ENCODE results near the gene NYAP1. TPM values are rescaled to one million over a fixed set of nuclear protein-coding genes. Genes with fewer than 3 reads are reported as not detected.
A peak's percentile ranks its signal among the peaks of the same experiment; 100 is the strongest.
"Not testable (repeated sequence)": the region's sequence is repeated elsewhere in the genome, so short reads cannot be mapped to it uniquely, and the experiment has no call there.

Gene NYAP1
- total RNA-seq, 1 donor from 2014 or later: 2.1 TPM

DNA sequence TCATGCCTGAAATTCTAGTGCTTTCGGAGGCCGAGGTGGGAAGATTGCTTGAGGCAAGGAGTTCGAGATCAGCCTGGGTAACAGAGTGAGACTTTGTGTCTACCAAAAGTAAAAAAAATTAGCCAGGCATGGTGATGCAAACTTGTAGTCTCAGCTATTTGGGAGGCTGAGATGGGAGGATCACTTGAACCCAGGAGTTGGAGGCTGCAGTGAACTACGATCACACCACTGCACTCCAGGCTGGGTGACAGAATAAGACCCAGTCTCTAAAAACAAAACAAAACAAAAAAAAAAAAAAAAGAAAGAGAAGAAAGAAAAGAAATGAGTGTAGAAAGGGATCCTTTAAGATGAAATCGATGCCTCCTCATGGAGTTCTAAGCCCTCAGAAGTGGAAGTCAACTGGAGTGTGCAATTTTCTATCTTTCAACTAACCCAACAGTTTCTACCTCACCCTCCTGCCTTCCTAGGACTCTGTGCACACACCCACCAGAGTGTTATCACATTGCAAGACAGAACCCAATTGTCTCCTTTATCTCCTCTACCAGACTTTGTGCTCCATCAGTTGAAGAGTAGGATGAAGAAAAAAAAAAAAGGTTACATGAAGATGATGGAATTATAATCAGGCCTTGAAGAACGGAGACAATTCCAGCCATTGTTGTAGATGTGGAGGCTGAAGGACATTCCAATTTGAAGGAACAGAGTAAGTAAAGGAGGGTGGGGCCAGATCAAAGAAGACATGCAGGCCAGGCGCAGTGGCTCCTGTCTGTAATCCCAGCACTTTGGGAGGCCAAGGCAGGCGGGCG is 26.9 kb downstream of the NYAP1 start:
- DNase-seq (ENCODE audit: low read depth in 2 of 2): no peak

DNA sequence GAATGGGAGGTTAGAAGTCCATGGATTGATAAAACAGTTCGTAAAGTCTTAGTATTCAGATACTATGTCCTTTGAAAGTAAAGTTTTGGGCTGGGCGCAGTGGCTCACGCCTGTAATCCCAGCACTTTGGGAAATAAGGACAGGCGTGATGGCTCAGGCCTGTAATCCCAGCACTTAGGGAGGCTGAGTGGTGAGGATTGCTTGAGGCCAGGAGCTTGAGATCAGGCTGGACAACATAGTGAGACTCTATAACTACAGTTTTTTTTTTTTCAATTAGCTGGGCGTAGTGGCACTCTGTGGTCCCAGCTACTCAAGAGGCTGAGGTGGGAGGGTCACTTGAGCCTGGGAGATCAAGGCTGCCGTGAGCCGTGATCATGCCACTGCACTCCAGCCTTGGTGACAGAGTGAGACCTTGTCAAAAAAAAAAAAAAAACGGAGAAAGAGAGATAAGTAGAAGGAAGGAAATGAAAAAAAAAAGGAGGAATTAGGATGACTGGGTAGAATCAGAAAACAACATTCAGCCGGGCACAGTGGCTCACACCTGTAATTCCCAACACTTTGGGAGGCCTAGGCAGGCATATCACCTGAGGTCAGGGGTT is 29.6 kb downstream of the NYAP1 start:
- no peak for DNase-seq (ENCODE audit: low read depth in 2 of 2)

DNA sequence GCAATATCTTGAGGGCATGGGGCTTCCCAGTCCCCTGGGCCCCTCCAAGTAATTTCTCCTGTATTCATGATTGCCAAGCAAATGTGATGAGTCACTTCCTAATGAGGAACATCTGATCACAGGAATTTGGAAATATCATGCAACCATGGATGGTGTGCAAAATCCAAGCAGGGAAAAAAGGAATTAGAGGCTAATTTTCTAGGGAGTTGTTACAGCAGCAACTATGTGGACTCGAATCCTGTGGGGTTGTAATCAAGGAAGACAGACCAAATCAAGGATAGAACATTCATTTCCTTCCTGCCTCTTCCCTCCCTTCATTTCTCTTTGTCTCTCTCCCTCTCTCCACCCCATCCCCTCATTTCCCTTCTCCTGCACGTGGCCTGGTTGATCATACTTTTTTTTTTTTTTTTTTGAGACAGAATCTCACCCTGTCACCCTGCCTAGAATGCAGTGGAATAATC is 31.4 kb downstream of the NYAP1 start:
- DNase-seq (ENCODE audit: low read depth in 2 of 2): peak; percentile 58 to 67

DNA sequence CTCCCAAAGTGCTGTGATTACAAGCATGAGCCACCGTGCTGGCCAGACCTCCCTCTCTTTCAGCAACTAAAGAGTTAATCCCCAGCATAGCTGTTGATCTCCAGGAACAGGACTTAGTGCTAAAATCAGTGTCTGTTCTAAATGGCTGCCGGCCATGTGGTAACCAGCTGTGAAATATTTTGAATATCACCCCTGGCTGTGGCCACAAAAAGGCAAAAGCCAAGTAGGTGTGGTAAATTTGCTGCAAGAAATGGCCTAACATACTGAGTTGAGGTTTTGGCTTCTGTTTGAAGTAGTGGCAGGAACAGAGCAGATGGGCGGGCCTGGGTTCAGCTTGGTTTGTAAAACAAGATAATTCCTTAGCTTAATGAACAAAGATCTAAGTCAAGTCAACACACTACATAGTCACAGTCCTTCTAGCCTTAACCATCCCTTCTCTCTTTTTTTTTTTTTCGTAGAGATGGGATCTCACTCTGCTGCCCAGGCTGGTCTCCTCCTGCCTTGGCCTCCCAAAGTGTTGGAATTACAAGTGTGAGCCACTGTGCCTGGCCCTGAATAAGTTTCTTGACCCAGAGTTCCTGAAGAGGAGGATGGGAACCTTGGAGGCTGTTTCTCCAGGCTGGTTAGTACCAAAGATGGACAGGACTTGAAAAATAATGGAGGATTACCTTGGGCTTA is 32.5 kb downstream of the NYAP1 start:
- no peak for DNase-seq (ENCODE audit: low read depth in 2 of 2)

DNA sequence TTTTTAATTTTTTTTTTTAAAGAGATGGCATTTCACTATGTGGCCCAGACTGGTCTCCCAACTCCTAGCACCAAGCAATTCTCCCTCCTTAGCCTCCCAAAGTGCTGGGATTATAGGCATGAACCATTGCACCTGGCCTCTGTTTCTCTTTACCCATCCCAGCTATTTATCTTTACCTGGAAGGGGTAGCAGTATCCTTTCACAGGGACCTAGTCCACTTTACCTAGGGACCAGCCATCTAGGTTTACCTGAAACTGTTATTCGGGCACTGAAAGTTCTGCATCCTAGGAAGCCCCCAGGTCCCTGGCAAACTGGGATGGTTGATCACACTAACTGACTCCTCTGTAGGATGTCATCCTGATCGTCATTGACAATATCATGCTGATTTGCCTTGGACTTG is 33.6 kb downstream of the NYAP1 start:
- DNase-seq (ENCODE audit: low read depth in 2 of 2): no peak

DNA sequence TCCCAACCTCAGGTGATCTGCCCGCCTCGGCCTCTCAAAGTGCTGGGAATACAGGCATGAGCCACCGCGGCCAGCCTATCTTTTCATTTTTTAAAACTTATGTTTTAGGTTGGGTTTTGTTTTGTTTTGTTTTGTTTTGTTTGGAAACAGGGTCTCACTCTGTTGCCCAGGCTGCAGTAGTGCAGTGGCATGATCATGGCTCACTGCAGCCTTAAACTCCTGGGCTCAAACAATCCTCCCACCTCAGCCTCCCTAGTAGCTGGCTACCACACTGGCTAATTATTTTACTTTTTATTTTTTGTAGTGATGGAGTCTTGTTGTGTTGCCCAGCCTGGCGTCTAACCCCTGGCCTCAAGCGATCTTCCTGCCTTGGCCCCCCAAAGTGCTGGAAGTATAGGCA is 35.9 kb downstream of the NYAP1 start:
- DNase-seq (ENCODE audit: low read depth in 2 of 2): no peak

DNA sequence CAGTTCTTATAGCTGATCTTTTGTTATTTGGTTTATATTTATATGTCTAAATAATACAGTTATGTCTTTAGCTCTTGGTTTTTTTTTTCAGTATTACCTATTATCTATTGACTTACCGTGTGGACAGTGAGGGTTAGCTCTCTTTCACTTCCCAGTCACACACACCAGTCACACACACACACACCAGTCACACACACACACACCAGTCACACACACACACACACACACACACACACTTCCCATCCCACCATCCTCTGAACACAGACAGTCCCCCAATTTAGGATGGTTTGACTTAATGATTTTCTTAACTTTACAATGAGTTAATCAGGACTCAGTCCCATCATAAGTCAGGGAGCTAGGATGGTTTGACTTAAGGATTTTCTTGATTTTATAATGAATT is 36.4 kb downstream of the NYAP1 start:
- no peak for DNase-seq (ENCODE audit: low read depth in 2 of 2)

DNA sequence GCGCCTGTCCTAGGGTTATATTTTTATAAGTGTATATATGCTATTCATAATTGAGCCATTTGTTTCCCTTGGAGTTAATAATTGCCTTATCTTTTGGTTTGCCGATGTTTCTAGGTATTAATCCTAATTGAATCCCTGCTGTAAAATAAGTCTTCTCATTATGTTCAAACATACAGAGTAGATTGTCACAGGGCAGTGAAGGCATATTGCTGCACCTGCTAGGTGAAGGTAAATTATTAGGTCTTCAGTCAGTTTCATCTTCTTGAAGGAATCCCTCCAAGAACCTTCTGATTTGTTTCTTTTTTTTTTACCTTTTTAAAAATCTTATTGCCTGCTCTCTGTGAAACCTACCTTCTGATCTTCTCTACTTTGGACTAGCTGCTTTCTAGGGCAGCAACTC is 37.3 kb downstream of the NYAP1 start:
- no peak for DNase-seq (ENCODE audit: low read depth in 2 of 2)

DNA sequence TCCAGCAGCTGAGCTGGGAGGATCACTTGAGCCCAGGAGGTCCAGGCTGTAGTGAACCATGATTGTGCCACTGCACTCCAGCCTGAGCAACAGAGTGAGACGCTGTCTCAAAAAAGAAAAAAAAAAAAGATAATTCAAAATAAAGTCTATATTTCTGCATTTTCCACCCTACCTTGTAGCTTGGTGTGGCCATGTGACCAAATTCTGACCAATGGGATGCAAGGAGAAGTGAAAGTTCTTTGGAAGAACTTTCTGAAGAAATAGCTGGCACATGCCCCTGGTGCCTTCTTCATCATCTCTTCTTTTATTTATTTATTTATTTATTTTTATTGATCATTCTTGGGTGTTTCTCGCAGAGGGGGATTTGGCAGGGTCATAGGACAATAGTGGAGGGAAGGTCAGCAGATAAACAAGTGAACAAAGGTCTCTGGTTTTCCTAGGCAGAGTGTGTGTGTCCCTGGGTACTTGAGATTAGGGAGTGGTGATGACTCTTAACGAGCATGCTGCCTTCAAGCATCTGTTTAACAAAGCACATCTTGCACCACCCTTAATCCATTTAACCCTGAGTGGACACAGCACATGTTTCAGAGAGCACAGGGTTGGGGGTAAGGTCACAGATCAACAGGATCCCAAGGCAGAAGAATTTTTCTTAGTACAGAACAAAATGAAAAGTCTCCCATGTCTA is 38.3 kb downstream of the NYAP1 start:
- DNase-seq (ENCODE audit: low read depth in 2 of 2): not testable (repeated sequence)

DNA sequence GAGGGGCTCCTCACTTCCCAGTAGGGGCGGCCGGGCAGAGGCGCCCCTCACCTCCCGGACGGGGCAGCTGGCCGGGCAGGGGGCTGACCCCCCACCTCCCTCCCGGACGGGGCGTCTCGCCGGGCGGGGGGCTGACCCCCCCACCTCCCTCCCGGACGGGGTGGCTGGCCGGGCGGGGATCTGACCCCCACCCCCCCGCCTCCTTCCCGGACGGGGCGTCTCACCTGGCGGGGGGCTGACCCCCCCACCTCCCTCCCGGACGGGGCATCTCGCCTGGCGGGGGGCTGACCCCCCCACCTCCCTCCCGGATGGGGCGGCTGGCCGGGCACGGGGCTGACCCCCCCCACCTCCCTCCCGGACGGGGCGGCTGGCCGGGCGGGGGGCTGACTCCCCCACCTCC is 39.5 kb downstream of the NYAP1 start:
- DNase-seq (ENCODE audit: low read depth in 2 of 2): not testable (repeated sequence)

DNA sequence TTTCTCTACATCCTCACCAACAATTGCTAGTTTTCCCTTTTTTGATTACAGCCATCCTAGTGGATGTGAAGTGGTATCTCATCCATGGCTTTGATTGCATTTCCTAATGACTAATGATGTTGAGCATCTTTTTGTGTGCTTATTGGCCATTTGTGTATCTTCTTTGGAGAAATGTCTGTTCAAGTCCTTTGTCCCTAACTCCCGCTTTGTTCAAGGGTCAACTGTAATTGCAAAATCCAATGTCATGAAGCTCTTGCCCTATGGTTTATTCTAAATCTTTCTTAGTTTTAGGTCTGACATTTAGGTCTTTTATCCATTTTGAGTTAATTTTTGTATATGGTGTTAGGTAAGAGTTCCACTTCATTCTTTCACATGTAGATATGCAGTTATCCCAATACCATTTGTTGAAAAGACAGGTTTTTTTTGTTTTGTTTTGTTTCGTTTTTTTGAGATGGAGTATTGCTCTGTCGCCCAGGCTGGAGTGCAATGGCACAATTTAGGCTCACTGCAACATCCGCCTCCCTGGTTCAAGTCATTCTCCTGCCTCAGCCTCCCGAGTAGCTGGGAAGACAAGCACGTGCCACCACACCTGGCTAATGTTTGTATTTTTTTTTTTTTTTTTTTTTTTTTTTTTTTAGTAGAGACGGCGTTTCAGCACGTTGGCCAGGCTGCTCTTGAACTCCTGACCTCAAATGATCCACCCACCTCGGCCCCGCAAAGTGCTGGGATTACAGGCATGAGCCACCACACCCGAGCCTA is 44.6 kb downstream of the NYAP1 start:
- not testable (repeated sequence) for DNase-seq (ENCODE audit: low read depth in 2 of 2)

DNA sequence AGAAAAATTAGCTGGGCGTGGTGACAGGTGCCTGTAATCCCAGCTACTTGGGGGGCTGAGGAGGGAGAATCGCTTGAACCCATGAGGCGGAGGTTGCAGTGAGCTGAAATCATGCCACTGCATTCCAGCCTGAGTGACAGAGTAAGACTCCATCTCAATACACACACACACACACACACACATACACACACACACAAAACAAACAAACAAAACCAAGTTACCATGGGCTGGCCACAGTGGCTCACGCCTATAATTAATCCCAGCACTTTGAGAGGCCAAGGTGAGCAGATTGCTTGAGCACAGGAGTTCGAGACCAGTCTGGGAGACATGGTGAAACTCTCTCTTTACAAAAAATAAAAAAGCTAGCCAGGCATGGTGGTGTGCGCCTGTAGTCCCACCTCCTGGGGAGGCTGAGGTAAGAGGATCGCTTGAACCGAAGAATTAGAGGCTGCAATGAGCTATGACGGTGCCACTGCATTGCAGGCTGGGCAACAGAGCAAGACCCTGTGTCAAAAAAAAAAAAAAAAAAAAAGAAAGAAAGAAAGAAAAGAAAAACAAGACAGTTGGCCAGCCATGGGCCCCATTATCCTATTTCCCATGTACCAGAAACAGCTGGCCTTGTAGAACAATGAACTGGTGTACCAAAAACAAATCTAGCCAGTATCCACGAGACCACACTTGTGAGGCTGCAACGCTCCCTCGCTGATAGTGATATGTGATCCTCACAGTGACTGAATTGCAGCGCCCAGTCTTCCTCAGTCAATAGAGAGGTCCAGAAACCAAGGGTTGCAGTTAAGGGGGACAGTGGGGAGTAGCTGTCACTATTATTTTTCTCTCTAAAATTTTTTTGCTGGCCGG is 48.7 kb downstream of the NYAP1 start:
- no peak for DNase-seq (ENCODE audit: low read depth in 2 of 2)

DNA sequence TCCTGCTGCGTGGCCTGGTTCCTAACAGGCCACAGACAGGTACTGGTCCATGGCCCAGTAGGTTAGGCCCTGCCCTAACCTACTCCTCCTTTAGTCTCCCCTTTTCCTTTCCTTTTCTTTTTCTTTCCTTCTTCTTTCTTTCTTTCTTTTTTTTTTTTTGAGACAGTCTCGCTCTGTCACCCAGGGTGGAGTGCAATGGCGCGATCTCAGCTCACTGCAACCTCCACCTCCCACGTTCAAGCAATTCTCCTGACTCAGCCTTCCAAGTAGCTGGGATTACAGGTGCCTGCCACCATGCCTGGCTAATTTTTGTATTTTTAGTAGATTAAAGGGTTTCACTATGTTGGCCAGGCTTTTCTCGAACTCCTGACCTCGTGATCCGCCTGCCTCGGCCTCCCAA is 52.3 kb downstream of the NYAP1 start:
- not testable (repeated sequence) for DNase-seq (ENCODE audit: low read depth in 2 of 2)

DNA sequence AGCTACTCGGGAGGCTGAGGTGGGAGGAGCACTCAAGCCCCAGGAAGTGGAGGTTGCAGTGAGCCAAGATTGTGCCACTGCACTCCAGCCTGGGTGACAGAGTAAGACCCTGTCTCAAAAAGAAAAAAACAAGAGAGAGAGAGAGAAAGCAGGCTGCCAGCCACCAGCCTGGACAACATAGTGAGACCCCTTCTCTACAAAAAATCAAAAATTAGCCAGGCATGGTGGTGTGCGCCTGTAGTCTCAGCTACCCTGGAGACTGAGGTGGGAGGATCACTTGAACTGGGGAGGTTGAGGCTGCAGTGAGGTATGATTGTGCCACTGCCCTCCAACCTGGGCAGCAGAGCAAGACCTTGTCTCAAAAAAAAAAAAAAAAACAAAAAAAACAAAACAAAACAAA is 53.0 kb downstream of the NYAP1 start:
- not testable (repeated sequence) for DNase-seq (ENCODE audit: low read depth in 2 of 2)

DNA sequence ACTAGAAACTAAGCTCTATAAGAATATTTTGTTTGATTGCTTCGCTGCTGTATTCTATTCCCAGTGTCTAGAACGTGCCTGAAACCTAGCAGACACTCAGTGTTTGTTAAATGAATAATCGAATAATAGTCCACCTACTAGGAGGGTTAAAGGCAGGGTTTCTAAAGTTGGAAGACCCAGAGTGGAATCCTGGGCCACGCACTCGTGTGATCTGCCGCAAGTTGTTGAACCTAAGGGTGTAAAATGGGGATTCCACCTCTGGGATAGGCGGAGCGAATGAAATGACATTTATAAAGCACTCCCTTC is 54.6 kb downstream of the NYAP1 start:
- no peak for DNase-seq (ENCODE audit: low read depth in 2 of 2)

DNA sequence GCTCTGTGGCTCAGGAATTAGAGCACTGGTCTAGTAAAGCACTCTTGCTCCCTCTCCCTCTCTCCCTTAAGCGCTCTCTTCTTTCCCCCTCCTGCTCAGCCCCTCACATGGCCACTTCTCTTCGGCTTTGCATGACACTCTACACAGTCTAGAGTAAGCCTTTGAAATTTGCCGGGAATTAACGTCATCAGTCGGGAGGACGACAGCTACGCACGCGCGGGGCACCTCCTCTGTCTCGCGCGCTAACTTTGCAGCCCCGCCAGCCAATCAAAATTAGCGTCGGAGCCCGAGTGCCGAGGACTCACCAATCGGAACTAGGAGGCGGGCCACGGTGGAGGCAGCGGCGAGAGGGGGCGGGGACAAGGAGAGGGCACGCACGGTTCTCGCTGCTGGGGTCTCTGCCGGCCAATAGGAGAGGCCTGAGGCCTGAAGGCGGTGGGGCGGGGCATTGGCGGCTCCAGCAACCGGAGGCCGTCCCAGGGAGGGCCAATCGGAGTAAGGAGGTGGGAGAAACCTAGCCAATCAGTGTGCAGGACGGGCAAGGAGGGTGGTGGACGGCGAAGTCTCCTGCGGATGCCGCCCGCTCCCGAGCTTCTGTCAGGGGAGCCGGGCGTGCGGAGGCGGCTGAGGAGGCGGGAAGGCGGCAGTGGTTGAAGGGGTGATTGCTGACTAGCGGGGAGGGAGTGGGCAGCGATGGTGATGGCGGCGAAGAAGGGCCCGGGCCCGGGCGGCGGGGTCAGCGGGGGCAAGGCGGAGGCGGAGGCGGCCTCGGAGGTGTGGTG is 55.1 kb downstream of the NYAP1 start, which contains the start of gene AGFG2:
Gene AGFG2, plus strand, starts transcription at position 550 of the 782 bp plus-strand sequence. Its CDS starts 144 bp downstream, at position 694.
- DNase-seq (ENCODE audit: low read depth in 2 of 2): peak; percentile 98 to 100

DNA sequence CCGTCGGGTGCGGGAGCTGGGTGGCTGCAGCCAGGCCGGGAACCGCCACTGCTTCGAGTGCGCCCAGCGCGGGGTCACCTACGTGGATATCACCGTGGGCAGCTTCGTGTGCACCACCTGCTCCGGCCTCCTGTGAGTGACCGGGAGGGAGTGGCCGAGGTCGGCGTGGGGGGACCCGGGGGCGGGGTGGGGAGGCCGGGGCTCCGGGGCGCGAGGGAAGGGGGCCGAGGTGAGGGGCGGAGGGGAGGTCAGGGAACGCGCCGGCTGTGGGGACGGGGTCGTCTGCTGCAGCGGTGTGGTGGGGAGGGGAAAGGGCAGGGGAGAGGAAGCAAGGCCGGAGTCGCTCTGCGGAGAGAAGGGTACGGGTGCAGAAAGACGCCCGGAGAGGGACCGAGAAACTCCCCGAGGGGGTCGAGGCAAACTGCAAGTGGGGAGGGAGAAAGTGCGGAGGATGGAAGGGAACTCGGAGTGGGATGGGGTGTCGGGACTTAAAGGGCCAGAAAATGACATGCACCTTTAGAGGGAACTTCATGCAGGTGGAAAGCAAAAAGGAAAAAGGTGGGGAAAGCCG is 55.8 kb downstream of the NYAP1 start:
- DNase-seq (ENCODE audit: low read depth in 2 of 2): no peak

DNA sequence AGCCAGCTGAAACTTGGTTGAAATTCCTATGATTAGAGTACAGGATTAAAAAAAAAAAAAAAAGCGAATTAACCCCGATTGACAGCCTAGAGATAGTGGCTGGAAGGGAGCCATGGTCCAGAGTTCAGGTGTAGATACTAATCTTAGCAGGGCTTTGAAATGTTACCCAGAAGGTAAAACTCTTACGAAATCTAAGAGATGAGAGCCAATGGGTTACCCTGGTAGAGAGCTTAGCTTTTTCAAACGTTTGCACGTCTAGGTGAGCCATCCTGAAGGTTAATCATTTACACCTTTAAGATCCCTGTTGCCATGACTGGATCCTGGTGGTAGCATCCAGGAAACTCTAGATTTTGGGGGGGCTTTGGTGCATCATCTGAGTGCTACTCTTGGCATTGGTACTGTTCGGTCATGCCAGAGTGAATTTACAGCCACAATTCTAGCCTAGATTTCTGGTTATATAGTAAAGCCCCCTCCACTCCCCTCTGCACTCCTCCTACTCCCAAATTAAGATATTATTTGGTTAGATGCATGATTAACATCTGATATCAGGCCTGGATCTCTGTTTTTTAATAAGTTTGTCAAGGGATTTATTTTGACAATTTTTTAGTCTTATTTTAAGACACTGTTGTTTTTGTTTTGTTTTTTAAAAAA is 56.5 kb downstream of the NYAP1 start:
- no peak for DNase-seq (ENCODE audit: low read depth in 2 of 2)

DNA sequence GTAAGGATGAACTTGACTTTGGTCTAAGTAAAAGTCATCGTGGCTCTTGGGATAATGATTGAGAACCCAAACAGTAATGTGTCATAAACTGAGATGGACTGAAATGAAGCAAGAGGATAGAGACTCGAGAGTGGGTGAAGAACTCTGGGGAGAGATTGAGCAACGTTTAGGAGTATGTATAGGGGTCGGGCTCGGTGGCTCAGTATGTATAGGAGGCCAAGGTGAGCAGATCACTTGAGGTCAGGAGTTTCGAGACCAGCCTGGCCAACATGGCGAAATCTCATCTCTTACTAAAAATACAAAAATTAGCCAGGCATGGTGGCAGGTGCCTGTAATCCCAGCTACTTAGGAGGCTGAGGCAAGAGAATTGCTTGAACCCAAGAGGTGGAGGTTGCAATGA is 57.6 kb downstream of the NYAP1 start:
- not testable (repeated sequence) for DNase-seq (ENCODE audit: low read depth in 2 of 2)
